OCI-LY3 (cell line): ENCODE results near the gene SCARB1.

Source experiments
- EZH2phosphoT487 ChIP-seq: fragments of 200-600 bp; shearing (Covaris generic); IDR thresholded peaks from 2 replicates; pipeline ENCODE4 v1.6.1; 2018; ENCODE audit warnings: antibody characterized with exemption, mixed run types, low read depth
- TF ChIP-seq, protein P1 (sequence below): fragments of 200-600, 300-600 bp; sonication (generic); IDR thresholded peaks from 2 replicates; pipeline ENCODE4 v1.5.1; 2014; ENCODE audit warnings: antibody characterized with exemption, low read length, low read depth

DNA sequence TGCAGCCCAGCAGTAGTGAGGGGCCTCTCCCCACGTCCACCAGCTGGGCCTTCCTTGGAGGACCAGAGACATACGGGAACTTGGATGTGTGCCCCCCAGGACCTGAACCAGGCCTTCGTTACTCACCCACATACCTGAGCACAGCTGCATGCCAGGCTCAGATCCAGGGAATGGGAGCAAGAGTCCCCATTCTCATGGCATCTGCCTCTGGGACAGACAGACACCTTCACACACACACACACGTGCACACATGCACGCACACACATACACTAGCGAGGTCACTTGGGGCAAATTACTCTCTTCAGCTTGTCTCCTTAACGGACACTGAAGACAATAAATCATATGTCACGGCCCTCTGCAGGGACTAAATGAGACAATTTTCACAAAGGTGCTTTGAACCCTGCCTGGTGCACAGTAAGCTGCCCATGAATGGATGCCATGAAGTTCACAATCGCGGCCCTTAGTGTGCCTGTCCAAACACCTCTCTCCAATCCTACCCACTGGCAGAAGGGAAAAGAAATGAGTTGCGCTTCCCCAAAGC, 5.7 kb downstream of the SCARB1 start:
- TF ChIP-seq, protein P1, sequence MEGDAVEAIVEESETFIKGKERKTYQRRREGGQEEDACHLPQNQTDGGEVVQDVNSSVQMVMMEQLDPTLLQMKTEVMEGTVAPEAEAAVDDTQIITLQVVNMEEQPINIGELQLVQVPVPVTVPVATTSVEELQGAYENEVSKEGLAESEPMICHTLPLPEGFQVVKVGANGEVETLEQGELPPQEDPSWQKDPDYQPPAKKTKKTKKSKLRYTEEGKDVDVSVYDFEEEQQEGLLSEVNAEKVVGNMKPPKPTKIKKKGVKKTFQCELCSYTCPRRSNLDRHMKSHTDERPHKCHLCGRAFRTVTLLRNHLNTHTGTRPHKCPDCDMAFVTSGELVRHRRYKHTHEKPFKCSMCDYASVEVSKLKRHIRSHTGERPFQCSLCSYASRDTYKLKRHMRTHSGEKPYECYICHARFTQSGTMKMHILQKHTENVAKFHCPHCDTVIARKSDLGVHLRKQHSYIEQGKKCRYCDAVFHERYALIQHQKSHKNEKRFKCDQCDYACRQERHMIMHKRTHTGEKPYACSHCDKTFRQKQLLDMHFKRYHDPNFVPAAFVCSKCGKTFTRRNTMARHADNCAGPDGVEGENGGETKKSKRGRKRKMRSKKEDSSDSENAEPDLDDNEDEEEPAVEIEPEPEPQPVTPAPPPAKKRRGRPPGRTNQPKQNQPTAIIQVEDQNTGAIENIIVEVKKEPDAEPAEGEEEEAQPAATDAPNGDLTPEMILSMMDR = no peak
- TF ChIP-seq EZH2phosphoT487 = no peak
